ENCODE data around the gene ETV6.

ETV6 gene

GRCh38 chr12:11880381-11880780 lies 230.9 kb downstream of the ETV6 start:
- TF ChIP-seq CTCF (IDR thresholded peaks at IDR 0.05; ENCODE audit: borderline replicate concordance, control extremely low read depth, extremely low read depth, insufficient read depth, missing control alignments) = no peak
- in situ Hi-C loops (cut with MboI; ENCODE audit: low sequenced_read_pairs, unreplicated experiment) = no loop called here
- no peak for DNase-seq (ENCODE audit: low spot score)

GRCh38 chr12:11881835-11882234 lies 232.4 kb downstream of the ETV6 start:
- in situ Hi-C loops (cut with MboI; ENCODE audit: low sequenced_read_pairs, unreplicated experiment) = no loop called here
- DNase-seq (ENCODE audit: low spot score) = no peak
- TF ChIP-seq CTCF (IDR thresholded peaks at IDR 0.05; ENCODE audit: borderline replicate concordance, control extremely low read depth, extremely low read depth, insufficient read depth, missing control alignments) = no peak

DNA sequence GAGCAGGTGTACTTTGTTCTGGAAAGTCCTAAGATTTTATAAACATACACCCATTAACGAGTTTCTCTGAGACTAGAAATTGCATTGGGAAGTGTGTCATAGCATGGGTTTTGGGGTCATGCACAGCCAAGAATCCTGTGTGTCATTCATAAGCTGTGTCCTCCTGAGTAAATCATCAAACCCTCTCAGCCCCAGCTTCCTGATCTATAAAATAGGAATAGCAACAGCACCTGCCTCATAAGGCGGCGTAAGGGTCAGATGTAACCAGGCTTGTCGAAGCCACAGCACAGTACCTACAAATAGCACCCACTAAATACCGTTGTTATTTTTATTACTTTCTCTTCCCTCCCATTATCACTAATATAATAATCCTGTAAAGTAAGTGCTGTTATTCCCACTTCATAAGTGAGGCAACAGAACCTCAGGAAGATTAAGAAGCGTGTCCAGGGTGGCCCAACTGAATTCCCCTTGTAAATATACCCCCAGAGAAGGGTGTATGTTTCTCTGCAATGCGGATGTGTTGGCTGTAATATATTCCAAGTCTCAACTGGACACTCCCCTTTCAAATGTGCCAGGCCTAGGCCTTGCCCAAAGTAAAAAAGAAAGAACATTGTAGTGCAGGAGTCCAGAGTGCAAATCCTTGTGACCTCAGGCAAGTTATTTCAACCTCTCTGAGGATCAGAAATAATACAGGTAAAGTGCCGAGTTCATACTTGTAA lies 233.0 kb downstream of the ETV6 start:
- TF ChIP-seq CTCF (IDR thresholded peaks at IDR 0.05; ENCODE audit: borderline replicate concordance, control extremely low read depth, extremely low read depth, insufficient read depth, missing control alignments) = no peak
- DNase-seq (ENCODE audit: low spot score) = no peak
- in situ Hi-C loops (cut with MboI; ENCODE audit: low sequenced_read_pairs, unreplicated experiment) = no loop called here

- in situ Hi-C loops (cut with MboI; ENCODE audit: low sequenced_read_pairs, unreplicated experiment) = no loop called here
- no peak for TF ChIP-seq CTCF (IDR thresholded peaks at IDR 0.05; ENCODE audit: borderline replicate concordance, control extremely low read depth, extremely low read depth, insufficient read depth, missing control alignments)
- DNase-seq (ENCODE audit: low spot score) = no peak
Observed at GRCh38 chr12:11884116-11884515, 234.6 kb downstream of the ETV6 start.

- no peak for DNase-seq (ENCODE audit: low spot score)
- in situ Hi-C loops (cut with MboI; ENCODE audit: low sequenced_read_pairs, unreplicated experiment) = no loop called here
- TF ChIP-seq CTCF (IDR thresholded peaks at IDR 0.05; ENCODE audit: borderline replicate concordance, control extremely low read depth, extremely low read depth, insufficient read depth, missing control alignments) = no peak
Observed at GRCh38 chr12:11884706-11885105, 235.2 kb downstream of the ETV6 start.

DNA sequence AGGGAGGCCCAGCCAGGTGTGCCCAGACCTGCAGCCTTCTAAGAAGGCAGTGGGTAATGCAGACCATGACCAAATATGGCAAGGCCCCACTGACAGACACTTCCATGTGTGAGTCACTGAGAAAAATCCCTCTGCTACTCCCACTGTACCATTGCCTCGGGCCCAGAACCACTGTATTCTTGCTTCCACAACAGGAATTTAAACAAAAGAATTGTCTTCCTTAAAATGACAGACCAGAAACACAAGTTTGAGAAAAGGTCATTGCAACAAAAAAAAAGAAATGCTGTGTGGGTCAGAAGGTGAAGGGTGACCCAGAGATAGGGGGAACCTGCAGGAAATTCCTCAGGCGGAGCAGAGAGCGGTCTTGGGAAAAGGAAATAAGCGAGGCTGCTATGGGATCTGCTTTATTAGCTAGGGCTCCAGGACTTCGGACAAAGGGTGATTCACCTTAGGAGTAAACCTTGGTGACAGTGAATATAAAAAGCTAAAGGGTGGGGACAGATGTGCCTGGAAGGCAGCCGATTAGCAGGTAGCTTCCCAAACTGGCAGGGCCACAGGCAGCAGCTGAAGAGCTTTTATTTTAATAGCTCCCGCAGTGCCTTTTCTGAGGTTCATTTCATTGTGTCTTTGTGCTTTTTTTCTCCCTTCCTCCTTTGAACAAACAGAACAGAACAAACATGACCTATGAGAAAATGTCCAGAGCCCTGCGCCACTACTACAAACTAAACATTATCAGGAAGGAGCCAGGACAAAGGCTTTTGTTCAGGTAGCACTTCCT lies 236.0 kb downstream of the ETV6 start:
- no peak for TF ChIP-seq CTCF (IDR thresholded peaks at IDR 0.05; ENCODE audit: borderline replicate concordance, control extremely low read depth, extremely low read depth, insufficient read depth, missing control alignments)
- no peak for DNase-seq (ENCODE audit: low spot score)
- in situ Hi-C loops (cut with MboI; ENCODE audit: low sequenced_read_pairs, unreplicated experiment) = no loop called here

Data from GM13976 (cell line).